ENCODE data around the gene MRRF.
A peak's percentile ranks its signal among the peaks of the same experiment; 100 is the strongest.

Gene MRRF

DNA sequence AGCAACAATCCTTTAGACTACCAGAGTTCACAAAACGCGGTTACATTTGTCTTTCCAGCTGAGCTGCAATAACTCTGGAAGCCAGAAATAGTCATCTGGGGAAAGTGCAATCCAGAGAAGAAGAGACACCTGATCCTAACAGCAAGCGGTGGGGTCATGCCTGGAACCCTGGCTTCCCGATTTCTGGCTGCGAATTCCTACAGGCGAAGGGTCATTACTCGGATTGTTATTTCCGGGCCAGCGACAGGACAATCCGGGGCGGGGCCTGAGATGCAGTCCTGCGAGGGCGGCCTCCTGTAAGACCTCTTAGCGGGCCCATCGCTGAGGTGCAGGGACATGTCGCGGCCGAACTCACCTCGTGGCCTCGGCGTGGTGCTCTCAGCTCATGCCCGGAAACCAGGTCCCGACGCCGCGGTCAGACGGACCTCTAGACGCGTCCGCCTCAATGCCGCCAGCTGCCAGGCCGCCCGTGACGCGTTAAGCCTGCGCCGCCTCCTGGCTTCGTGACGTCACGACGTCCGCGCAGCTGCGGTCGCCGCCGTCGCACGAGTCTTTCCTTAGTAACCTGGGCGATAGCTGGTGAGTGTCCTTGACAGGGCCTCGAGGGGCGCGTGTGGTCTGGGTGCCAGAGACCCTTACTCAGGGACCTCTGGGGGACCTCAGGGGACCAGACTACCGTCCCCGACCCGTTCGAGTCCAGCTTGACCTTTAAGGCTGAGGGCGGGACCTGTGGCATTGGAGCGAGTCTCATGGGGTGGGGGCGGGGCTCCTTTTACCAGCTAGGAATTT, at the start of gene MRRF, which contains the start of gene RBM18:
TSS of gene MRRF (plus strand) at position 523 of the 789 bp plus-strand sequence. CDS start 6,010 bp downstream, outside the sequence.
TSS of gene RBM18 (minus strand) at position 481 of the 789 bp plus-strand sequence. CDS start 3,348 bp downstream, outside the sequence.
- DNase-seq (ENCODE audit: low read depth in 2 of 2, low spot score in 1 of 2), result peak; percentile 82

DNA sequence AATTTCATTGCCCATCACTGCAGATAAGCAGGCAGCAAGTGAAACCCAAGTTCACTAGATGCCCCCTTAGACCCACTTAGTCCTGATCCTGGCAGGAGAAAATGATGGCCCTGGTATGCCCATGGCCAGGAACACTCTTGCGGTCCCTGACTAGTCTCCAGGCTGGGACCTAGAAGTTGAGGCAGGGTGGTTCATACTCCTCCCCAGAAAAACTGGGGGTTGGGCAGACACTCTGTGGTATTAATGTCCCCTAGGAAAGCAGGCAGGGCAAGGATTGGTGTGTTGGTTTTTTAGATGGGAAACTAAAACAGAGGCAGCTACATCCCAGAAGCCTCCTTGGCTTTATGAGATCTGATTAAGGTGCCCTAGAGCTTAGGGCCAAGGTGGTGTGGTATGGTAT, 49.0 kb upstream of the MRRF start:
- DNase-seq (ENCODE audit: low read depth in 2 of 2, low spot score in 1 of 2), result no peak

DNA sequence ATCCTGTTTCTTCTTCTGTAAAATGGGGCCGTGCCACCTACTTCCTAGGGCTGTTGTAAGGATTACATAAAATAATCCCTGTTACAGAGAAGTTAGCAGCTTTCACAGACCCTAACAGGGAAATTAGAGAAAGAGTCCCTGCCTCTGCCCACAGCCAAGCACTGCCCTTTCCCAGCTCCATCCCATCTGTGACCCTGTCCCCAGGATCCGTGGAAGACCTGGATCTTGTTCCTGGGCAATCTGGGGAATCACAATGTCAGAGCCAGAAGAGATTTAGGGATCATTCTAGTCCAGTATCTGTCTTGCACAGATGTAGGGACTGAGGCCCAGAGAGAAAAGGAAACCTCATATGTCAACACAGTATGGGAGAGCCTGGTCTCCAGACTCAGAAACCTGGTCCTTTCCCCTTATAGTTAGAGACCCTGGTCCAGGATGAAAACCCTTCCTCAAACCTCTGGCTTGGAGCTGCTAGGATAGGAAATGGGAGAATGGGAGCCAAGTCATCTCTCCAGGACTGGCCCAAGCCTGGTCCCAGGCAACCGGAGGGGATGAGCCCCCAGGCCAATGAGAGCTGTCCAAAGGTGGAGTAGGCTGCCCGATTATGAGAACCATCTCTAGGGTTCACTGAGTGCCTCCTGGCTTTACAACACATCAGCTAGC, 48.4 kb upstream of the MRRF start:
- DNase-seq (ENCODE audit: low read depth in 2 of 2, low spot score in 1 of 2), result no peak

DNA sequence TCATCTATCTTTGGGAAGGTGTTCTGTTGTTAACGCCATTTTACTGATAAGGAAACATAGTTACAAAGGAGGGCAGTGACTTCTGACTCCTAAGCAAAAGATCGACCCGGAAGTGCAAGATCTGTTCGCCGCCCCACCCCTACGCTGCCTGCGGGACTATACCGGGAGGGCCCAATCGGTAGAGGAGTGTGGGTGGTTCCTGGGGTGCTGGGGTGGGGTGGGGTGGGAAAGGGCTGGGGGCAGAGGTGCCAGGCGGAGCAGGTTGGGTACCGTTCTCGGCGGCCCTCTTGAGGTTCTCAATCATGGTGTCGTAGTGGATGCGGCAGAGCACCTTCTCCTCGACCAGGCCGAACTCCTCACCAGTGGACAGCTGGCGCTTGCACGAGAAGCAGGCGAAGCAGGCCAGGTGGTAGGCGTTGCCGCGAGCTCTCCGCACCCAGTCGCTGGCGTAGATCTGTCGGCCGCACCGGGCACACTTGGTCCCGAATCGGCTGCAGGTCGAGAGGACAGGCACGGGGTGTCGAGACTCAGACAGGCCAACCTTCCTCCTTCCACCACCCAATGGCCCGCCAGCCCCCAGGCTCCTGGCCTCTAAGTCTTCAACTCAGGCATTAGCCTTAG, 47.8 kb upstream of the MRRF start:
- no peak for DNase-seq (ENCODE audit: low read depth in 2 of 2, low spot score in 1 of 2)

GRCh38 chr9:122217640-122218039, 47.0 kb upstream of the MRRF start:
- DNase-seq (ENCODE audit: low read depth in 2 of 2, low spot score in 1 of 2), result no peak

DNA sequence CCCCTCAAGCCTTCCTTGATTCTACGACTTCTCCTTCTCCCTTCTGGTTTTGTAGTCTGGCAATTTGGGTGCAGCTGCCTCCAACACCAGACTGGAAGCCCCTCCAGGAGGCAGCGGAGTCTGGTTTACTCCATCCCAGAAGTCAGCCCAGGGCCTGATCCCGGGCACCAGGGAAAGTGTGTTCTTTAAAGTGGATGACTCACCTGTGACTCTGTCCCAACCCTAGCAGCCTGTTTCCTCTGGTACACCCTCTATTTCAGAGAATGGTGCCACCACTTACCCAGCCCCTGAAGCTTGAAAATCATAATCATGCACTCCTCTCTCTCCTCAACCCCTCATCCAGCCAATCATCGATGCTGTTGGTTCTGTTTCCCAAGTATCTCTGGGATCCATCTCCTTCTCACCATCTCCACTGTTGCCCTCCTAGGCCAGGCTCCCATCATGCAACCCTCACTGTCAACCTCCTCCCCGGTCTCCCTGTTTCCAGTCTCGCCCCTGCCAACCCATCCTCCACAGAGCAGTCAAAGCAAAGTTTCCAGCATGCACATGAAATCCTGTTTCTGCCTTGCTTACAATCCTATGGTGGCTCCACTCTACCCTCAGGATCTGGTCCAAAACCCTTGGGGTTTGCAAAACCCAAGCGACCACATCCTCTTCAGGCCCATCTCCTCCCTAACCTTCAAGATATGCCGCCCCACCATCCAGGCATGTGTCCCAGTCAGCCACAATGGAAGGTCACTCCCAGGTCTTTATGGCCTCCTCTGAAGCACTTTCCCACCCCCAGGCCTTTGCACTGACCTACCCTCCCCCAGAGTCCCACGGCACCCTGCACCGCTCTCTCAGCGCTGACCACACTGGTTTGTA, 46.4 kb upstream of the MRRF start:
- no peak for DNase-seq (ENCODE audit: low read depth in 2 of 2, low spot score in 1 of 2)

- no peak for DNase-seq (ENCODE audit: low read depth in 2 of 2, low spot score in 1 of 2)
These were observed 45.5 kb upstream of the MRRF start for GRCh38 chr9:122218935-122219855.

DNA sequence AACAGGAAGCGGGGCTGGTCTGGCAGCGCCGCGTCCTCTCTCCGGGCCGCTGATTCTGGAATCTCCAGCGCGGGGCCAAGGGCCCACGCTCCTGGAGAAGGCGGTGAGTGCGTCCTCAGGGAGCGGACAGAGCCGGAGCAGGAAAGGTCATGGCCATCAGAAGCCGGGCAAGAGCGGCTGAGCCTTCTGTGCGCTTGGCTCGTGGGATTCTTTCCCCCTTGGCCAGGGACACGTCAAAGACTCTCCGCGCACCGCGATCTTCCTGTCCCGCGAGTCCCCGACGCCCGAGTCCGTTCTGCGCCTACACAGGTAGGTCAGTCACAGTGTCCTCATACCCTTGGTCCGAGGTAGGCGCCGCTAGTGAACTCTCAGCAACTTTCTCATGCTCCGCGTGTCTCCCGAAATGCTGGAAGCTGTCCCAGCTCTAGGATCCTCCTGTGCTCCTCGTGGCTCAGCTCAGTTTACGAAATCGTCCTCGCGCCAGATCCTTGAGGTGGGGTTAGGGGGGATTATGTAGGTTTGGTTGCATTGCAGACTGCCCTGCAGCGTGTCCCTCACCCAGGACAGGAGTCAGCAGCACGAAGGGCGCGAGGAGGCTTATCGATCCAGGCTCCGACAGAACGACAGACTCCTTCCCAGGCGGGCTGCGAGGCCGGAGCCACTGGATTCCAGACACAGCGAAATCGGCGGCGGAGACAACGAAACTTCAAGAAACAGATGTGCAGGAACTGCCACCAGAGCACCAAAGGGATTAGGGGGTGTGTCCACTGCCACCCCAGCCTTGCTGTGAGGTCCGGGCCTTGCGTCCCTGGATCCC, 44.6 kb upstream of the MRRF start:
- no peak for DNase-seq (ENCODE audit: low read depth in 2 of 2, low spot score in 1 of 2)

- no peak for DNase-seq (ENCODE audit: low read depth in 2 of 2, low spot score in 1 of 2)
These were observed 44.0 kb upstream of the MRRF start for GRCh38 chr9:122220673-122221182.

DNA sequence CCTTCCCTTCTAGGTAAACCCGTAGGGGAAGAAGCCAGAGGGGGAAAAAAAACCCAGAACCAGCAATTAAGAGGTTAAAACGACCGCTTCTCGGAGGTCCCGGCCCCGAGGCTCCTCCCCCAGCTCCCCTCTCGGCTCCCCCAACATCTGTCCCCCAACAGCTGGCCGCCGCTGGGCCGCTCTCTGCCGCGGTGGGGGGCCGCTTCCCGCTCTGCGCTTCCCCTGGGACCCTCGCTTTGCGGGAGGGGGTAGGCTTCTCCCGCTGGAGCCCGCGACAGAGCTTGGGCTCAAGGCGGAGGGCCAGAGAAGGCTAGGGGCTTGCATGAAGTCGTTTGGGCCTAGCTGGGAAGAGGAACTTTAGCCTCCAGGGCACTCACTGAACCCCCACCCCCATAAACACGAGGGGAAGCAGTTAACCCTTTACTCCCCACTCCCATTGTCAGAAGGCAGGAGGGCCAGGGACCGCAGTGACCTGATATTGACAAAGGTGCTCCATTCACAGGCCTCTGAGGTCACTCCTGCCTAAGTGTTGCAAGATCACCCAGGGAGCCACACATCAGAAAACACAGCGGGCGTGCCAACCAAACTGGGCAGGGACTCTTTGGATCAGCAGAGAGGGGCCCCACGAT, 43.4 kb upstream of the MRRF start:
- no peak for DNase-seq (ENCODE audit: low read depth in 2 of 2, low spot score in 1 of 2)

DNA sequence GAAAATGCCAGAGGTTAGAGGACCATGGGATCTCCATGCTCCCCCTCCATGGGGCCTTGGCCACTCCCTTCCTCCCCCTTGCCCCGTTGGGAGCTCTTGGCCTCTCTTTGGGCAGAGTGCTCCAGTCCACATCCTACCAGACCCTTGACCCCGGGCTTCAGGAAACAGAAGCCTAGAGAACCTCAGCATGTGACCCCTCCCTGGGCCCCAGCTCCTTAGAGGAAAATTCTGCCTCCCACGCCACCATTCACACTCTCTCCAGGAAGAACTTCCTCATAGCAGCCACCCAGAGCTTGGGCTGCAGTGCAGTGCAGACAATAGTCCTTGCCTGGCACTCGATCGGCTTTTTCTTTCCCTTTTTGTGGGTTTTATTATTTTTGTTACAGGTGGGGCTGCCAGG, 41.9 kb upstream of the MRRF start:
- no peak for DNase-seq (ENCODE audit: low read depth in 2 of 2, low spot score in 1 of 2)

DNA sequence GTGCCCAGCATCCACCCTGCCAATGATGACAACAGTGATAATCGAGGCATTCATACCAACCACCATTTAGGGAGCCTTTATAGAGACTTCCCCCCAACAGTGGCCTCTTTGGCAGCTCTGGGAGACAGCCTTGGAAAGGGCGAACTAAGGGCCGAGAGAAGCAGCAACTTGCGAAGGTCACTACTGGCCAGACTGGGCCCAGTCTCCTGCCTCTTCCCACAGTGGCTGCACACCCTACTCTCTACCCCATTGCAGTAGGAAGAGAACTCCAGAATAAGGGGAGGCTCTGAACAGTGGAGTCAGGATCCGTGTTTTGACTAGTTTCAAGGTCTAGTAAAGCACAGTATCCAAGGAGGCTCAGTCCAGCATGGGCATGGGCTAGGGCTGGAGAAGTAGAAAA, 41.2 kb upstream of the MRRF start:
- DNase-seq (ENCODE audit: low read depth in 2 of 2, low spot score in 1 of 2), result no peak

DNA sequence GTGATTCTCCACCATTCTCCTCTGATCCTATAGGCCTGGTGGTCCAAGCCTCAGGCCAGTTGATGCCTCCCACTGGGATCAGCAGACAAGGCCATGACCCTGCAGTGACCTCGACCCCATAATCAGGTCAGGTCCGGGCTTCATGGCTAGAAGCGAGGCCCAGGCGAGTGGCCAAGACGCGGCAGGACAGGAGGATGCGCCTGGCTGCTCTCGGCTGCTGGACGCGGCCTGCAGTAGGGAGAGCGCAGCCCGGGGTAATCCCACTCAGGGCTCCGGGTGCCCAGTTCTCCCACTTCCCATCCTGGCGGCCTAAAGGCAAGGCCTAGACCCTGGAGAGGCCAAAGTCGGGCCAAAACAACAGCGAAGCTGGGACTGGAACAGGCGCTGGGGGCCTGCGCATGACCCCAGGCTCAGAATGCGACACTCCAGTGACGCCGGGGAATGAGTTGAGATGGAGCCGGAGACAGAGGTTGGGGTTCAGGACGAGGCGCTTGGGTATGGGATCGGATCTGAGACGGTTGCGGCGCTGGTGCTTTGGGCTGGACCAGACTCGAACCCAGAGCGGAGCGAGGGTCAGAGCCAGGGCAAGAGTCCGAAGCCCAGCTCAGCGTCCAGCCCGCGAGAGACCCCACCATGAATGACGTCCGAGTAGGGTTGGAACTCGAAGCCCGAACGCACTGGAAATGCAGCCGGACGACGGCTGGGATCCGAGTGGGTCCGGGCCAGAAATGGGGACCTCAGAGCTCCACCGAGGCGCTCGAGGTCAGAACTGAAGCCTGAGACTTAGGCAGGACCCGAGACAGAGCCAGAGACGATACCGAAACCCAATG, 39.2 kb upstream of the MRRF start:
- no peak for DNase-seq (ENCODE audit: low read depth in 2 of 2, low spot score in 1 of 2)

- DNase-seq (ENCODE audit: low read depth in 2 of 2, low spot score in 1 of 2), result no peak
These were observed 38.4 kb upstream of the MRRF start for GRCh38 chr9:122226142-122226757.

DNA sequence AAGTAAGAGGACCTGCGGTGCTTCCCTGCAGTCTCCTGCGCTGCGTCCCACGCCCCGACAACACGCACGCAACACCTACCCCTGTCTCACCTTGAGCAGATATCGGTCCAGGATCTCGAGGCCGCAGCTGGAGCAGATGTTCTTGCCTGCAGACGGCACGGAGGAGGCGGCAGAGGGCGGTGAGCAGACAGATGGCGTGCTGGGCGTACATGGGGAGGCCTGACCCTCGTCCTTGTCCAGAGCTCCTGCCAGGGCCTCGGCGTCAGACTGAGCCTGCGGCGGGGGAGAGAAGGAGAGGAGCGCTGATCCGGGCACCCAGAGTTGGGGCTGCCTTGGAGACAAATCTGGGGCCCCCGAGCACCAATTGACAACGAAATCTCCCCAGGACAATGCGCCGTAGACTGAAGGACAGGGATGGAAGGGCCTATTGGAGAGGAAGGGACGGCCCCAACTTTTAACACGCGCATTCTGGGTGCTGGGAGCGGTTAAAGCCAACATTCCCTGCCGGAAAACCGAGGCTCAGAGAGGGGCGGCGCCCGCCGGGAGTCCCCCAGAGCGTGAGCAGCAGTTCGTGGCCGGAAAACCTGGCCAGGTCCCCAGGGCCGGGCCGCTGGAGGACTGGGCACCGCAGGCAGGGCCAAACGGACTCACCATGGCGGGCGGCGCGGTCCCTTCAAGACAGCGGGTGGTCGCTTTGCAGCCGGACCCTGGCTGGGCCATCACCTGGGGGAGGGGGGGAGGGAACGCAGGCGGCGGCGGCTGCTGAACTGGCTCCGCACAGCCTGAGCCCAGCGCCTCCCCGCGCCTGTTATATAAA, 37.7 kb upstream of the MRRF start:
- DNase-seq (ENCODE audit: low read depth in 2 of 2, low spot score in 1 of 2), result no peak

DNA sequence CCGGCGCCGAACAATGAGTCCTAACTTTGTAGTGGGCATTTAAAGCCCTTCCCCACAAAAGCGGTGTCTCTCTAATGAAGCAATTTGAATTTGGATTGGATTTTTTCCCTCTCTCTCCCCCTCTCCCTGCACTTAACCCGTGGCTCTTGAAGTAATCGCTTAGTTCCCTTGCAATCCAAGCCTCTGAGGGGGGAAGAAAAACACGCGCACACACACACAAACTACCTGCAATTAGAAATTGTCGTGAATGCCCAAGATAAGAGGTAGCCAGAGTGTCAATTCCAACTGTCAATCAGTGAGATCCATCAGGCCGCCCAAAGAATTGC, 37.1 kb upstream of the MRRF start:
- no peak for DNase-seq (ENCODE audit: low read depth in 2 of 2, low spot score in 1 of 2)

DNA sequence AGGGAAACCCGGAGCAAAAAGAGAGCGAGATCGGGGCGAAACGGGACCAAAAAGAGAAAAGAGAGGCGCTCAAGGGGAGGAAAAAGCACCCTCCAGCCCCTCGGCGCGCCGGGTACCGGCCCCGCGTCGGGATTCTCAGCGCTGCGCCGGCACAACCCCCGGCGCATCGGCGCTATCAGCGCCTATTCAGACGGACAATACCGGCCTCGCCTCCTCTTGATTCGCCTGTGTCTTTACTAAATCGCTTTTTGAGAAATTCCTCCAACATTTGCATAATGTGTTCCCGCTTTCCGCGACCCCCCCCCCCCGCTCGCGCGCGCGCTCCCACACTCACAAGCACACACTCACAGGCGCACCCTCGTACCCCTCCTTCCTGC, 36.5 kb upstream of the MRRF start:
- DNase-seq (ENCODE audit: low read depth in 2 of 2, low spot score in 1 of 2), result no peak
